GM19351 (cell line): Measurements from ENCODE around the gene CISD1.

Source experiments
- ATAC-seq: cut with Tn5 transposase; IDR thresholded peaks from one replicate; pipeline ENCODE4 v1.9.1; 2021; ENCODE audit warnings: mild to moderate bottlenecking, moderate library complexity; ENCODE audit not compliant: unreplicated experiment

The CISD1 gene

GRCh38 chr10:58265249-58265648, 3.7 kb upstream of the CISD1 start:
- ATAC-seq, result no peak

DNA sequence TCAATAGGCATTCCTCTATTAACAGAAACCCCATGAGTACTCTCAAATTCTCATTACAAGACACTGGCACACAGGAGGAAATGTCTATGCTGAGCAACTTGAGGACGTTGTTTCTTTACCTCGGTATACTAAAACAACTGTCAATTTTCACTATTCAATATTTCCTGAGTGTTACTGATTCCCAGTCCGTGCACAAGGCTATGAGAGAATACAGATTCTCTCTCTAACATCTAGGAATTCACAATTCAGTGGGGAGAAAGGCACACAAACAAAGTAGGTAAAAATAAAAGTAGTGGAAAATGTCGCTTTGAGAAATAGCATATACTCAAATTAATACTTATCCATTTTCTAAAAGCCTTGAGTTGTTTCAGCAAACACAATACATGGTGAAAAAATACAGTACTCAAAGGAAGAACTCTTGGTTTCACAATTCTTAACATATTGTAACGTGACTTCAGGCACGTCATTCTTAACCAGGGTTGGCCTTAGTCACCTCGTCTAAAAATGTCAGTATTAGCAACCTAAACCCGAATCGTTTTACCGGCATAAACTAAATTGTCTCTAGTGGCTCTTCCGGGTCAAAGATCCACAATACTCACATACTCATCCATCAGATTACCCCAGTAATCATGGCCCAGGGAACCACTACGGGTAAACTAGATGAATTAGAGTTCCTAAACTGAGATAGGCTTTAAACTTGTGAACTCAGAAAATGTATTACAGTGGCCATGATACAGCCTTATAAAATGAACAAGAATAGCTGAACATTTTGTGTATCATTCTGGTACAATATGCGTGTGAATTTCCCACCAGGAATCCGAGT, 2.7 kb upstream of the CISD1 start:
- ATAC-seq, result peak; percentile 21

- ATAC-seq, result peak; percentile 1
Measured at GRCh38 chr10:58266826-58267712, 1.9 kb upstream of the CISD1 start.

GRCh38 chr10:58267713-58268453, 1.1 kb upstream of the CISD1 start, which contains the start of gene IPMK:
IPMK (minus strand) TSS chr10:58267894; CDS start chr10:58267611, 283 bp downstream.
- peak; percentile 48 for ATAC-seq

GRCh38 chr10:58268454-58268945, 462 bp upstream of the CISD1 start:
- peak; percentile 0 for ATAC-seq

DNA sequence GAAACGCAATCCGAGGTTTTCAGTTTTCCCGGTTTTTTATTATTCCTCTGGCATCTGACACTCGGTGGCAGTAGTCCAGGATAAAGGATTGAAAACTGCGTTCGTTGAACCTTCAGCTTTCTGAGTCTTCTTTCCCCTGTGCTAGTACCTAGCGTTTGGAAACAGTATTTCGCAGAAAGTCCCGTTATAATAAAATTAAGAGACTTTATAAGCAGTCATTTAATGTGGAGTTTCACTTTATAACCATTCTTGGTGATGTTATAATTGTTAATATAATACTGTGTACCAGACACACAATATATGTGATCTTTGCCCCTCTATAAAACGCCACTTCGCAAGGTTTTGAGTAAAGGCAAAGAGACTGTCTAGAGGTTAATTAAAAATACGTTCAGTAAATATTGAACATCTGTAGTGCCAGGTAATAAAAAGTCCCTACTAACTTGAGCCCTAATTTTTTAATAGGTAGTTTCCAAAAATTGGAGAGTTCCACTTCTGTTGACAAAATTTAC, 874 bp downstream of the CISD1 start:
- no peak for ATAC-seq

DNA sequence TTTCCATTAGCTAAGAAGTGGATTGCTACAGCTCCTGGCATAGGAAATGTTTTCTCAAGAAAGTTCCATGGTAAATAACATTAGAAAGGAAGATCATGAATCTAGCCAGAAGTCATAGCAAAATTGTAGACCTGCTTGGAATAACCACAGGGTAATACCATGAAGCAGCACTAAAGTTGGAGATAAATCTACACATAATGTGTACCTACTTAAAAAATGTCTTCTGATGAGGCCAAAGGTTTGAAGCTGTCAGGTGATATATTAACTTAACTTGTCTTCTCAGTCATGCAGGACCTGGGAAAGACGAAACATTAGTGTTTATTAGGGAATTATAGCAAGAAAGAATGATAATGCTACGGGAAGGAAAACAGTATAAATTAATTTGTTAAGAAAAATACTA, 6.3 kb downstream of the CISD1 start:
- no peak for ATAC-seq

GRCh38 chr10:58275908-58276307, 6.9 kb downstream of the CISD1 start:
- ATAC-seq, result no peak

DNA sequence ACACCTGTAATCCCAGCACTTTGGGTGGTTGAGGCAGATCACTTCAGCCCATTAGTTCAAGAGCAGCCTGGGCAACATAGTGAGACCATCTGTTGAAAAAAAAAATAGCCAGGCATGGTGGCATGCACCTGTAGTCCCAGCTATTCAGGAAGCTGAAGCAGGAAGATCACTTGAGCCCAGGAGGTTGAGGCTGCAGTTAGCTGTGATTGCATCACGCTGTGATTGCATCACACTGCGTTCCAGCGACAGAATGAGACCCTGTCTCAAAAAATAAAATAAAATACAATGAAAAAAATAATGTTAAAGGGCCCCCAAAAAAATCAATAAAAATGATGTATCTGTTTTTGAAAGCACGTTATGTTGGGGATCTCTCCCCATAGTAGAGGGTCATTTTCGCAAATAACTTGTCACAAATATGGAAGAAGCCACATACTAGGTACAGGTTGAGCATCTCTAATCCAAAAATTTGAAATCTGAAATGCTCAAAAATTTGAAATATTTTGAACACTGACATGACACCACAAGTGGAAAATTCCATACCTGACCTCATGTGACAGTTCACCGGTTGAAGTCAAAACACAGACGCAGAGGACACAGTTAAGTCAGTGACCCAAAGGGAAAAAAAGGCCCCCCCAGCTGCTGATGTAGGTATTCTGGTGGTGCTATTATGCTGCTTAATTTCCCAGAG, 9.5 kb downstream of the CISD1 start:
- no peak for ATAC-seq

DNA sequence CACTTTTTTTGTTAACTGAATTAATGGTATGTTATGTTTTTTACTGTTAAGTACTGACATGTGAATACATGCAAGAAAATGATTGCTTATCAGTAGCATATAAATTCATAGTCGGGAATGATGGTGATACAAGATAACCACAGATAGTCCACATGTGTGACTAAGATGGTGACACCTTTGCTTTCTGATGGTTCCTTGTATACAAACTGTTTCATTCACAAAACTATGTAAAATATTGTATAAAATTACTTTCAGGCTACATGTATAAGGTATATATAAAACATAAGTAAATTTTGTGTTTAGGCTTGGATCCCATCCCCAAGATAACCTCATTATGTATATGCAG, 10.0 kb downstream of the CISD1 start:
- no peak for ATAC-seq

- no peak for ATAC-seq
Measured at GRCh38 chr10:58280477-58280876, 11.5 kb downstream of the CISD1 start.

DNA sequence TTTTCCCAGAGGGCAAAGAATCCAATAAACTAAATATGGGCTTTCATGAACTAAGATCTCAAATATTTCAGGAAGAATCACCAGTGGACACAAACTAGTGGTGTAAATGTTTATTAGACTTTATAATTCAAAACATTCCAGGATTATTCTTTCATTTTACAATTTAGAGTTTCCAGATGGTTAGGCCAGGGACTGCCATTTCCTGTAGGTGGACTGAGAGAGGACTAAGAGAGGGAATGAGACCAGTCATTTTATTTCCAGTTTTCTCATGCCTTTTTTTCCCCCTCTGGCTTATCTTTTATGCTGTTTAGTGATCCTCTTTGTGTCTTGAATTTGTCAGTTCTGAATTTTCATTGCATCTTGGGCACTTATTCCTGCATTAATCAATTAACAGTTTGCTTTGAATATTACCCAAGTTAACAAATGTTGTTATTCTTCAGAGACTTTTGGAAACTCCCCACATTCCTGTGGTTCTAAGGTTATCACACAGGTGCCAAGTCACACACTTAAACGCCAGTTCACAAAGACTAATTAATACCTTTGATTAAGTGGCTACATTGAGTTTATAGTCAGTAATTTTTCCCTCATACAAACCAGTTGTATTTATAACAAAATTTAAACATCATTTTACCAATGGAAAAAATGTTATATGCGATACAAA, 12.3 kb downstream of the CISD1 start:
- ATAC-seq, result no peak

- ATAC-seq, result peak; percentile 98
Measured at GRCh38 chr10:58282615-58283014, 13.7 kb downstream of the CISD1 start.

GRCh38 chr10:58291538-58292174, 22.7 kb downstream of the CISD1 start:
- peak; percentile 91 for ATAC-seq

DNA sequence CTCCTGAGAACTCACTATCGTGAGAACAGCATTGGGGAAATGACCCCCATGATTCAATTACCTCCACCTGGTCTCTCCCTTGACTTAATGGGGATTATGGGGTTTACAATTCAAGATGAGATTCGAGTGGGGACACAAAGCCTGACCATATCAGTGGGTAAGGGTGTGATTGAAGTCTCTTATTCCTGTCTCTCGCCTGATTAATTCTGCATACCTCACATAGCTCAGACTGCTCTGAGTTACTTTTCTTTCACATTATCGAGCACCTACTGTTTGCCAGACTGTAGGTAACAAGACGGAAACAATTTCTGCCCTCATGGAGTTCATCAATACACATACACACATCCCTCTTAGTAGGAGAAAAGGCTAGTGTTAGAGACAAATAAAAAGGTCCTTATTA, 25.0 kb downstream of the CISD1 start:
- ATAC-seq, result no peak

DNA sequence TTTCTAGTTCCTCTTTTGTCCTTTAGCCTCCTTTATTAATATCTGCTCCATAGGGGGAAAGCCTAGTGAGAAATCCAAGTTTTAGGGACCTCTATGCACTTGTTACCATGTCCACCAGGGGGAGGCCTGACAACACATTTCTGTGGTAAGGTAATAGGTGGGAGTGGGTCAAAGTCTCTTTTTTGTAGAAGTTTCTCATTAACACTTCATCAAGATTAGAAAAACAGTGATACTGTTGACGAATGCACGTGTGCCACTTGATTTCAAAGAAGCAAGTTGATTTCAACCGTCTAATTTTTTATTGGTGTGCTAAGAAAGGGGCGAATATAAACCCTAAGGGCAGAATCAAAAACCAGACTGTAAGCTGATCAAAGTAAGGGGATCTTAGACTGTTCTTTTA, 30.6 kb downstream of the CISD1 start:
- ATAC-seq, result peak; percentile 97

DNA sequence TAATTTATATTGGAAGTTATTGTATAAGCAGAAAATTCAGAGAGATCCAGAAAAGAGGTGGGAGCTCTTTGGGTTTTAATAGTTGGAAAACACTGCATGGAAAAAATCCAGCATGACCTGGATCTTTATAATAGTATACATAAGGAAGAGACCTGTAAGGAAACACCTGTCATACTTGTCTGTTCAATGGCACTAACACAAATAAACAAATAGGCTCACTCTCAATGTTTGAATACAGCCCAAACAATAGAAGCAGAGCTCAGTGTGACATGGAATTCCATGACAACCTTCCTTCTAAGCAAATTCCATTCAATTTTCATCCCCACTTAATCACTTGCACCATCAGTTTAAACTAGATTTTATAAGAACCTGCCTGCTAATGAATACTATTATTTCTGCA, 31.7 kb downstream of the CISD1 start:
- no peak for ATAC-seq

GRCh38 chr10:58302254-58302653, 33.3 kb downstream of the CISD1 start:
- ATAC-seq, result no peak

DNA sequence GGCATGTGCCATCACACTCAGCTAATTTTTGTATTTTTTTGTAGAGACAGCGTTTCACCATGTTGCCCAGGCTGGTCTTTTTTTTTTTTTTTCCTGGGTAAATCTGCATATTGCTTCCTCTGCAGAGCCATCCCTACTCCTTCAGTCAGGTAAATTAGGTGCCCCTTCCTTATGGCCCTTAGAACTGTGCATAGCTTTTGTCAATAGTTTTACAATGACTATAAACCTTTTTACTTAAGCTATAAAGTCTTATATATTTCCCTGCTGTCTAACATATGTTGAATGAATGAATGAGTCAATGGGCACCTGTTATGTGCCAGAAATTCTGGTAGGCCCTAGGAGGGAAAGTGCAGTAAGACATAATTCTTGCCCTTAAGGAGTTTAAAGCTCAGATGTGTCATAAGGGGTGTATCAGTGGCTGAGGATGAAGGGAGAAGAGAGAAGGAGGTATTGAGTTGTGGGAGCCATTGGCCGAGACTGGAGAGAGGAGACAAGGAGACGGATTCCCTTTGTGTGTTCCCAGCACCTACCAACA, 35.2 kb downstream of the CISD1 start:
- no peak for ATAC-seq
